GM23338 (cell line): ENCODE measurements around the gene RNF2. TPM values are rescaled to one million over a fixed set of nuclear protein-coding genes. Genes with fewer than 3 reads are reported as not detected.

Experiments
- ATAC-seq: fragments of 200-7000 bp; cut with Tn5 transposase; 3 replicates; pipeline ENCODE4 v1.9.1; 2020
- DNase-seq: peaks from one replicate; pipeline ENCODE4 v3.0.0-alpha.2; 2015; ENCODE audit warnings: low spot score
- H2AFZ ChIP-seq: fragments of 200-600 bp; sonication (generic); 2 replicates; pipeline ENCODE4 v1.8.0; 2016; ENCODE audit warnings: antibody characterized with exemption, mild to moderate bottlenecking, moderate library complexity
- H3F3A ChIP-seq: fragments of 200-600 bp; sonication (generic); replicated peaks from 2 replicates; pipeline ENCODE4 v1.8.0; 2017; ENCODE audit warnings: antibody characterized with exemption, mixed run types, low read depth
- H3K27ac ChIP-seq: fragments of 200-600 bp; sonication (generic); 2 replicates; pipeline ENCODE4 v1.6.1; 2016; ENCODE audit warnings: low read depth
- H3K27me3 ChIP-seq: fragments of 200-600 bp; sonication (generic); 2 replicates; pipeline ENCODE4 v1.8.0; 2016; ENCODE audit warnings: mild to moderate bottlenecking, mixed run types, moderate library complexity; ENCODE audit not compliant: insufficient read depth
- H3K36me3 ChIP-seq: fragments of 200-600 bp; sonication (generic); 2 replicates; pipeline ENCODE4 v1.8.0; 2016; ENCODE audit warnings: mild to moderate bottlenecking; ENCODE audit not compliant: insufficient read depth
- H3K4me1 ChIP-seq: fragments of 200-600 bp; sonication (generic); 2 replicates; pipeline ENCODE4 v1.8.0; 2016; ENCODE audit warnings: mild to moderate bottlenecking, moderate library complexity; ENCODE audit not compliant: insufficient read depth
- H3K4me2 ChIP-seq: fragments of 200-600 bp; sonication (generic); 2 replicates; pipeline ENCODE4 v1.7.1; 2017; ENCODE audit warnings: mixed run types
- H3K4me3 ChIP-seq: fragments of 200-600 bp; sonication (generic); 2 replicates; pipeline ENCODE4 v1.6.1; 2016; ENCODE audit warnings: mixed run types
- H3K79me2 ChIP-seq: fragments of 200-600 bp; sonication (generic); replicated peaks from 2 replicates; pipeline ENCODE4 v1.8.0; 2017; ENCODE audit warnings: mild to moderate bottlenecking; ENCODE audit not compliant: insufficient read depth
- H3K9me2 ChIP-seq: fragments of 200-600 bp; sonication (generic); 2 replicates; pipeline ENCODE4 v1.8.0; 2017; ENCODE audit not compliant: insufficient read depth
- H4K20me1 ChIP-seq: fragments of 200-600 bp; sonication (generic); replicated peaks from 2 replicates; pipeline ENCODE4 v1.8.0; 2017; ENCODE audit warnings: mild to moderate bottlenecking; ENCODE audit not compliant: insufficient read depth
- H3K27ac Mint-ChIP-seq: 2 replicates; pipeline ENCODE4 v1.8.0; 2020; ENCODE audit warnings: inconsistent platforms, mild to moderate bottlenecking, moderate library complexity, mixed read lengths
- H3K27me3 Mint-ChIP-seq: 3 replicates; pipeline ENCODE4 v1.8.0; 2022; ENCODE audit warnings: low read depth, mild to moderate bottlenecking, moderate library complexity, mixed read lengths, inconsistent platforms; ENCODE audit not compliant: insufficient read depth, poor library complexity
- H3K36me3 Mint-ChIP-seq: 3 replicates; pipeline ENCODE4 v1.8.0; 2021; ENCODE audit warnings: low read depth, mild to moderate bottlenecking, inconsistent platforms, moderate library complexity, mixed read lengths
- H3K4me1 Mint-ChIP-seq: 3 replicates; pipeline ENCODE4 v1.8.0; 2020; ENCODE audit warnings: mild to moderate bottlenecking, inconsistent platforms, mixed read lengths
- H3K4me3 Mint-ChIP-seq: 3 replicates; pipeline ENCODE4 v1.8.0; 2021; ENCODE audit warnings: moderate library complexity, mild to moderate bottlenecking, inconsistent platforms, mixed read lengths
- H3K9me3 Mint-ChIP-seq: 3 replicates; pipeline ENCODE4 v1.8.0; 2020; ENCODE audit warnings: moderate library complexity, mild to moderate bottlenecking, inconsistent platforms, mixed read lengths
- CREB1 ChIP-seq: fragments of 250-450 bp; sonication (Bioruptor Pico); IDR thresholded peaks from 2 replicates; pipeline ENCODE4 v1.5.0; 2020; ENCODE audit warnings: low read depth, mild to moderate bottlenecking, moderate library complexity
- CTCF ChIP-seq, 2 experiments: fragments of 200-600 bp in 1 of 2; sonication (generic) in 1 of 2; conservative IDR thresholded peaks; 2 replicates each; pipeline versions ENCODE4 v1.5.1 to v1.6.1; 2016 to 2017; ENCODE audit warnings: antibody characterized with exemption in 2 of 2, low read depth in 2 of 2, mild to moderate bottlenecking in 2 of 2, moderate library complexity in 1 of 2
- ETS1 ChIP-seq: IDR thresholded peaks from 2 replicates; pipeline ENCODE4 v1.6.1; 2016; ENCODE audit warnings: antibody characterized with exemption
- EZH2 ChIP-seq: fragments of 200-600 bp; sonication (generic); IDR thresholded peaks from one replicate; pipeline ENCODE4 v1.8.0; 2017; ENCODE audit warnings: antibody characterized with exemption, mild to moderate bottlenecking, low read depth; ENCODE audit not compliant: unreplicated experiment
- EZH2phosphoT487 ChIP-seq: fragments of 200-600 bp; sonication (generic); IDR thresholded peaks from one replicate; pipeline ENCODE4 v1.8.1; 2018; ENCODE audit warnings: antibody characterized with exemption; ENCODE audit not compliant: unreplicated experiment
- JUNB ChIP-seq: IDR thresholded peaks from one replicate; pipeline ENCODE4 v1.6.1; 2016; ENCODE audit warnings: antibody characterized with exemption; ENCODE audit not compliant: unreplicated experiment
- NANOG ChIP-seq: IDR thresholded peaks from 2 replicates; pipeline ENCODE4 v1.6.1; 2016; ENCODE audit warnings: antibody characterized with exemption, borderline replicate concordance
- POLR2AphosphoS5 ChIP-seq: IDR thresholded peaks from 2 replicates; pipeline ENCODE4 v1.6.1; 2016; ENCODE audit warnings: antibody characterized with exemption, low read depth
- REST ChIP-seq: IDR thresholded peaks from one replicate; pipeline ENCODE4 v1.6.1; 2018; ENCODE audit warnings: antibody characterized with exemption; ENCODE audit not compliant: unreplicated experiment
- STAT1 ChIP-seq: IDR thresholded peaks from one replicate; pipeline ENCODE4 v1.6.1; 2016; ENCODE audit warnings: antibody characterized with exemption; ENCODE audit not compliant: unreplicated experiment
- ZNF114 ChIP-seq: fragments of 250-450 bp; sonication (Bioruptor Pico); IDR thresholded peaks from 2 replicates; pipeline ENCODE4 v1.5.0; 2020; ENCODE audit warnings: mild to moderate bottlenecking, moderate library complexity
- ZNF331 ChIP-seq: fragments of 250-450 bp; sonication (Bioruptor Pico); IDR thresholded peaks from 2 replicates; pipeline ENCODE4 v1.5.0; 2020; ENCODE audit warnings: low read depth, mild to moderate bottlenecking, moderate library complexity
- ZNF462 ChIP-seq: fragments of 250-450 bp; sonication (Bioruptor Pico); IDR thresholded peaks from 2 replicates; pipeline ENCODE4 v1.5.0; 2020; ENCODE audit warnings: mild to moderate bottlenecking, moderate library complexity
- polyA plus RNA-seq: library from polyadenylated mRNA; unstranded; fragments of >200 nt; fragmentation: Nextera tagmentation; extraction: Ambion mirVana; gene quantifications from 2 replicates; pipeline ENCODE4 v1.2.1, GENCODE V29; 2016
- total RNA-seq: library from RNA; depleted of rRNA; stranded (reverse); fragments of >200 nt; shearing (Covaris generic); gene quantifications from 2 replicates; pipeline ENCODE4 v1.2.3, GENCODE V29; 2014

RNF2 gene
- total and polyA plus RNA-seq, 2 experiments from 2014 or later, result 33.3 to 51.4 TPM

GRCh38 chr1:185054365-185055060 is 9.2 kb downstream of the RNF2 start:
- peaks cover 100% of the 10 kb centered on the region for H3K79me2 ChIP-seq
- no peaks in the 10 kb centered on the region for H3K27me3 ChIP-seq
- H3K4me3 Mint-ChIP-seq, result no peak overlapping the region
- no peak overlapping the region for H3K27ac ChIP-seq
- peak; percentile 77 for ATAC-seq
- TF ChIP-seq POLR2AphosphoS5, result no peak
- TF ChIP-seq CTCF (conservative IDR thresholded peaks at IDR 0.05; ENCODE audit: low read depth in 2 of 2), result no peak
- TF ChIP-seq ETS1, result no peak
- no peak for TF ChIP-seq ZNF462 (CRISPR knock-in tag)
- no peak for TF ChIP-seq EZH2phosphoT487
- TF ChIP-seq EZH2, result no peak
- no peak for TF ChIP-seq ZNF331
- no peak for TF ChIP-seq REST
- no peak for TF ChIP-seq STAT1
- no peak for TF ChIP-seq NANOG
- no peak for TF ChIP-seq ZNF114 (CRISPR knock-in tag)
- TF ChIP-seq JUNB, result no peak
- TF ChIP-seq CREB1 (CRISPR knock-in tag), result no peak
- H3K9me3 Mint-ChIP-seq, result no peaks in the 10 kb centered on the region; the same call in 2 of the 3 replicates
- H3K27me3 Mint-ChIP-seq, result no peaks in the 10 kb centered on the region
- H2AFZ ChIP-seq, result no peak overlapping the region
- peak; percentile 50 for DNase-seq
- H3K9me2 ChIP-seq, result no peaks in the 10 kb centered on the region
- peaks cover 22% of the 10 kb centered on the region; the same call in 1 of the 2 replicates for H4K20me1 ChIP-seq
- H3K4me3 ChIP-seq, result no peak overlapping the region
- H3F3A ChIP-seq, result no peaks in the 10 kb centered on the region
- H3K4me2 ChIP-seq, result no peak overlapping the region
- no peak overlapping the region for H3K27ac Mint-ChIP-seq
- H3K36me3 ChIP-seq, result no peaks in the 10 kb centered on the region; the same call in 1 of the 2 replicates
- H3K4me1 ChIP-seq, result peaks cover 31% of the 10 kb centered on the region
- H3K36me3 Mint-ChIP-seq, result peaks cover 27% of the 10 kb centered on the region
- H3K4me1 Mint-ChIP-seq, result peaks cover 32% of the 10 kb centered on the region
